KOPT-K1 (cell line): ENCODE results near the gene AQP1.

ENCODE experiments used
- H3K27ac ChIP-seq: fragments of 200-600 bp; sonication (generic); 2 replicates; pipeline ENCODE4 v1.5.1; 2016; ENCODE audit warnings: antibody characterized with exemption, mild to moderate bottlenecking, low read depth, low read length; ENCODE audit not compliant: poor library complexity, severe bottlenecking
- H3K36me3 ChIP-seq: fragments of 200-600 bp; sonication (generic); 2 replicates; pipeline ENCODE4 v1.5.1; 2017; ENCODE audit warnings: antibody characterized with exemption, mild to moderate bottlenecking, low read length, moderate library complexity; ENCODE audit not compliant: insufficient read depth
- H3K9me3 ChIP-seq: fragments of 200-600 bp; sonication (generic); 2 replicates; pipeline ENCODE4 v1.5.1; 2017; ENCODE audit warnings: antibody characterized with exemption, low read length, mild to moderate bottlenecking; ENCODE audit not compliant: insufficient read depth, poor library complexity, severe bottlenecking

AQP1 gene

DNA sequence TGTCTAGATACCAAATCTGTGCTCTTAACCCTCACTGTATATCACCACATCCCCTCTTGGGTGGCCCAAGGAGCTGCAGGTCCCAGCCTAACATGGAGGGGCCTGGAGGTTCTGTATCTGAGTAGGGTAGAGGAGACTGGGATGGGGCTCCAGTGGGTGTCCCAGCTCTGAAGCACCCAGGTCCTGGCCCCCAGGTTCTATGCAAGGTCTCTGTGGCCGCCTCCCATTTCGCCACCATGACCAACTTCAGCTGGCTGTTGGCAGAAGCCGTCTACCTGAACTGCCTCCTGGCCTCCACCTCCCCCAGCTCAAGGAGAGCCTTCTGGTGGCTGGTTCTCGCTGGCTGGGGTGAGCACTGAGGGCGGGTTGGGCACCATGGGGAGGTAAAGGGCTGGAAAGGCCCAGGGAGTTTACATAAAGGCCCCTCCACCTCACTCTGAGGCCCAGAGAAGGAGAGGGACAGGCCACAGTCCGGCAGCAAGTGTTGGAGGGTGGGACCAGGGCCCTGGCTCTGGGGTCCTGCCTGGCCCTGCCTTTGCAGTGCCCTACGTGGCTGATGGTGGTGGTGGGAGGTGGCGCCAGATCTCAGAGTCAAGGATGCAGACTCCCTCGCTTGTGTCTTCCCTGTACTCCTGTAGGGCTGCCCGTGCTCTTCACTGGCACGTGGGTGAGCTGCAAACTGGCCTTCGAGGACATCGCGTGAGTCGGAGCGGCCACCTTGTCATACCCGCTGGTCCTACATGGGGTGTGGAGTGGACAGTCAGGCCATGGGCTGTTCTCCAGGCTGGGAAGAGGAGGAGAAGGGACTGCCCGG is 62.3 kb downstream of the AQP1 start:
- Histone ChIP-seq H3K36me3 (no peaks in the 10 kb centered on the region), H3K27ac (no peak overlapping the region), H3K9me3 (no peaks in the 10 kb centered on the region)

DNA sequence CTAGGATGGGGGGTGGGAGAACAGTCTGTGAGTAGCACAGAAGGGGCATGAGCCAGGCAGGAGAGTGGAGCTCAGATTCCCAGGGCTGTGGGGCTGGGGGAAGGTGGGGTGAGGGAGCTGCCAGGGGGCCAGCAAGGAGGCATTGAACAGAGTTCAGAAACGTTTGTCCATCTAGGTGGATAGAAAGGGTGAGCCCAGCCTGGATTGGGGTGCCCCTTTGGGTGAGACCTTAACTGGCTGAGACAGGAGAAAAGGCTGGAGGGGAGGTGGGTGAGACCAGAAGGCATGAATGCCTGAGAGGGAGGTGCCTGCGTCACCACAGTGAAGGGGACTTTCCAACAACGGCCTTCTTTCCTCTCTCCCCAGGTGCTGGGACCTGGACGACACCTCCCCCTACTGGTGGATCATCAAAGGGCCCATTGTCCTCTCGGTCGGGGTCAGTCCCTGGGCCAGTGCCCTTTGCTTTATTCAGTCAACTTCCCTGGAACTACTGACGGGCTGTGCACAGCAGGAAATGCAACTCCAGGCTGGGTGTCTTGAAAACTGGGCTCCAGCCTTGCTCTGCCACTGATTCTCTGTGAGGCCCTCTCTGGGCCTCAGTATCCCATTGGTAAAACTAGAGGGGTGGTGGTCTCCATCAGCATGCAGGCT is 63.1 kb downstream of the AQP1 start:
- Histone ChIP-seq H3K9me3 (no peaks in the 10 kb centered on the region), H3K36me3 (no peaks in the 10 kb centered on the region), H3K27ac (no peak overlapping the region)
